ENCODE results near the gene PAPSS1. TPM values are rescaled to one million over a fixed set of nuclear protein-coding genes. Genes with fewer than 3 reads are reported as not detected.

Gene PAPSS1
- total and polyA plus RNA-seq, 9 of the 15 experiments (the other 6 are each of a cell fraction or from before 2014, with no cell fraction given), result 21.1 to 53.9 (median 41.9) TPM

- Histone ChIP-seq H3K9me1 (ENCODE audit: control insufficient read depth, insufficient read depth, low read length) (no peaks in the 10 kb centered on the region), H3K4me2 (ENCODE audit: insufficient read depth, low read length) (no peak overlapping the region), H3K36me3 (ENCODE audit: control insufficient read depth, insufficient read depth, low read length) (no peaks in the 10 kb centered on the region), H2AFZ (ENCODE audit: low read depth, low read length) (no peak overlapping the region), H4K20me1 (replicated peaks; ENCODE audit: control insufficient read depth, insufficient read depth, low read length) (no peaks in the 10 kb centered on the region), H3K4me3 (no peak overlapping the region), H3K27ac (ENCODE audit: extremely low read depth, low read depth, low read length) (no peak overlapping the region), H3K79me2 (ENCODE audit: control insufficient read depth, insufficient read depth, low read length) (no peaks in the 10 kb centered on the region), H3K9ac (ENCODE audit: insufficient read depth in 1 of 2, low read depth in 2 of 2, low read length in 2 of 2) (no peak overlapping the region), H3K9me3 (replicated peaks; ENCODE audit: control insufficient read depth, insufficient read depth, low read depth, low read length) (no peaks in the 10 kb centered on the region), H3K4me1 (replicated peaks in 1 of 2; ENCODE audit: control insufficient read depth in 2 of 2, insufficient read depth in 2 of 2, low read length in 2 of 2) (peaks cover 0 to 4% of the 10 kb centered on the region in 2 experiments; a peak in 1 of 5 replicates), H3K27me3 (ENCODE audit: control insufficient read depth in 2 of 2, insufficient read depth in 2 of 2, low read length in 2 of 2) (no peaks in the 10 kb centered on the region)
- DNase-seq (ENCODE audit: extremely low read depth in 1 of 4, low spot score in 3 of 4), result no peak
- ChIA-PET CTCF (ENCODE audit: low intra/inter-chr PET ratio) (no interaction called here), POLR2A (interaction anchor here (0.7 kb wide), 1 partner anchor 915 kb away, joined by 4 read pairs; no protein-coding TSS in a partner anchor)
- intact Hi-C loops (cut with micrococcal nuclease) (no loop called here), in situ Hi-C loops (cut with MboI) (no loop called here)
- no TSS peak for BruUV-seq (replicated peaks)
- ATAC-seq, result no peak
- WGBS (ENCODE audit: insufficient coverage, low coverage, missing lambda C conversion rate), result 47% methylated on average over 2 of the region's 2 CpGs
- no peak for FAIRE-seq
- TF ChIP-seq BRCA1 (IDR thresholded peaks at IDR 0.05), result no peak
- TF ChIP-seq BRCA1 (CRISPR knock-in tag; IDR thresholded peaks at IDR 0.05), result no peak
- no peak for TF ChIP-seq THAP12 (CRISPR knock-in tag; IDR thresholded peaks at IDR 0.05)
- TF ChIP-seq NR2C2 (CRISPR knock-in tag; IDR thresholded peaks at IDR 0.05), result no peak
- TF ChIP-seq NR2C2 (tag; IDR thresholded peaks at IDR 0.05), result no peak
- no peak for TF ChIP-seq CCAR2 (IDR thresholded peaks at IDR 0.05; ENCODE audit: low read depth, low read length)
- no peak for TF ChIP-seq XRCC3 (IDR thresholded peaks at IDR 0.05)
- no peak for TF ChIP-seq STAG1 (CRISPR knock-in tag; IDR thresholded peaks at IDR 0.05; ENCODE audit: borderline replicate concordance)
- no peak for TF ChIP-seq NFATC3 (IDR thresholded peaks at IDR 0.05)
- TF ChIP-seq ZNF57 (CRISPR knock-in tag; IDR thresholded peaks at IDR 0.05), result no peak
- TF ChIP-seq CHD1 (IDR thresholded peaks at IDR 0.05; ENCODE audit: low read length), result no peak
- TF ChIP-seq SRSF7 (optimal IDR thresholded peaks at IDR 0.05; ENCODE audit: low read depth, low read length), result no peak
- no peak for TF ChIP-seq ZNF124 (CRISPR knock-in tag; IDR thresholded peaks at IDR 0.05)
- no peak for TF ChIP-seq ADNP (tag; IDR thresholded peaks at IDR 0.05)
Observed at GRCh38 chr4:107622006-107622405, 98.0 kb downstream of the PAPSS1 start.

Data from K562 (cell line).